Measurements from ENCODE around the gene ADAMTS17.

GRCh38 chr15:100337096-100338044, 4.4 kb downstream of the ADAMTS17 start:
- no peak for TF ChIP-seq CTCF (IDR thresholded peaks at IDR 0.05)
- TF ChIP-seq POLR2A (IDR thresholded peaks at IDR 0.05), result no peak
